HT-29 (cell line): ENCODE results near the gene SLITRK5. TPM values are rescaled to one million over a fixed set of nuclear protein-coding genes. Genes with fewer than 3 reads are reported as not detected.

ENCODE experiments used
- DNase-seq: peaks from one replicate; pipeline ENCODE4 v3.0.0-alpha.2; 2015; ENCODE audit warnings: low spot score
- total RNA-seq: library from RNA; depleted of rRNA; stranded (reverse); fragments of >200 nt; shearing (Covaris generic); gene quantifications from 2 replicates; pipeline ENCODE4 v1.2.3, GENCODE V29; 2014; rRNA removed

The SLITRK5 gene, protein sequence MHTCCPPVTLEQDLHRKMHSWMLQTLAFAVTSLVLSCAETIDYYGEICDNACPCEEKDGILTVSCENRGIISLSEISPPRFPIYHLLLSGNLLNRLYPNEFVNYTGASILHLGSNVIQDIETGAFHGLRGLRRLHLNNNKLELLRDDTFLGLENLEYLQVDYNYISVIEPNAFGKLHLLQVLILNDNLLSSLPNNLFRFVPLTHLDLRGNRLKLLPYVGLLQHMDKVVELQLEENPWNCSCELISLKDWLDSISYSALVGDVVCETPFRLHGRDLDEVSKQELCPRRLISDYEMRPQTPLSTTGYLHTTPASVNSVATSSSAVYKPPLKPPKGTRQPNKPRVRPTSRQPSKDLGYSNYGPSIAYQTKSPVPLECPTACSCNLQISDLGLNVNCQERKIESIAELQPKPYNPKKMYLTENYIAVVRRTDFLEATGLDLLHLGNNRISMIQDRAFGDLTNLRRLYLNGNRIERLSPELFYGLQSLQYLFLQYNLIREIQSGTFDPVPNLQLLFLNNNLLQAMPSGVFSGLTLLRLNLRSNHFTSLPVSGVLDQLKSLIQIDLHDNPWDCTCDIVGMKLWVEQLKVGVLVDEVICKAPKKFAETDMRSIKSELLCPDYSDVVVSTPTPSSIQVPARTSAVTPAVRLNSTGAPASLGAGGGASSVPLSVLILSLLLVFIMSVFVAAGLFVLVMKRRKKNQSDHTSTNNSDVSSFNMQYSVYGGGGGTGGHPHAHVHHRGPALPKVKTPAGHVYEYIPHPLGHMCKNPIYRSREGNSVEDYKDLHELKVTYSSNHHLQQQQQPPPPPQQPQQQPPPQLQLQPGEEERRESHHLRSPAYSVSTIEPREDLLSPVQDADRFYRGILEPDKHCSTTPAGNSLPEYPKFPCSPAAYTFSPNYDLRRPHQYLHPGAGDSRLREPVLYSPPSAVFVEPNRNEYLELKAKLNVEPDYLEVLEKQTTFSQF
- not detected in 2 replicates for total RNA-seq

GRCh38 chr13:87671031-87671752, at the start of gene SLITRK5:
TSS of gene SLITRK5 (plus strand) at chr13:87671371. CDS start at chr13:87675389, 4,018 bp downstream.
- no peak for DNase-seq

- DNase-seq: no peak
These were observed 48.2 kb upstream of the SLITRK5 start for GRCh38 chr13:87622971-87623370.

- no peak for DNase-seq
These were observed 14.9 kb upstream of the SLITRK5 start for GRCh38 chr13:87656306-87656705.

DNA sequence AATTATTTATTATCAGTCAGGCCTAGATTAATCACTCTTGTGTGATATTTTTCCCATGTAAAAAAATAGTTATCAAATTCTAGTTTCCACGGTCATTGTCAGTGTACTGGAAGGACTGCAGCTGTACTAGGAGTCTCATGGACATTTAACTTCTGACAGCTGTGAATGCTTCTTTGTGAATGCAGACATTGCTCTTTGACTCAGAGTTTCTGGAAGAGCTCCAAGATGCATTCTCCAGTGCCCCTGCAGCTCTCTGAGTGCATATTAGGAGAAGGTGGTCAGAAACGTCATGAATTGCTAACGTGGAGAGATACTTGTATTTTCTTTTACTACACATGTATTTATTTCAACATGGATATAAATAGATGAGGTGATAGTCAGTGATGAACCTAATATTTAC, 9.7 kb upstream of the SLITRK5 start:
- DNase-seq: no peak

- DNase-seq: no peak
These were observed 4.3 kb upstream of the SLITRK5 start for GRCh38 chr13:87666831-87667230.

DNA sequence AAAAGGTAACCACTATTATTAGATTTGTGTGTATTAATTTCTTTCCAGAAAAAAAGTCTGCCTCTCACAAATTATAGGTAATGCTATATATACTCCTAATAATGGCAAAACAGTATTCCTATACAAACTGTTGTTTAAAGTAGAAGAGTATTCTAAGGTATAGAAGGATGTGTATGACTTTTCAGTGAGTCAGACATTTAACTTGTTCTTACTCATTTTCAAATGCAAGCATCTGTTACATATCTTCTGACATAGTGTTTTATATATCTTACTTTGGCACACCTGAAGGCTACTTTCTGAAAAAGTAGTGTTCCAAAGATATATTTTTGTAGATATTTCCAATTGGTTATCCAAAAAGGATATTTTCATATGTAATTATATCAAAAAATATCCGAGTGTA, 3.5 kb upstream of the SLITRK5 start:
- no peak for DNase-seq

DNA sequence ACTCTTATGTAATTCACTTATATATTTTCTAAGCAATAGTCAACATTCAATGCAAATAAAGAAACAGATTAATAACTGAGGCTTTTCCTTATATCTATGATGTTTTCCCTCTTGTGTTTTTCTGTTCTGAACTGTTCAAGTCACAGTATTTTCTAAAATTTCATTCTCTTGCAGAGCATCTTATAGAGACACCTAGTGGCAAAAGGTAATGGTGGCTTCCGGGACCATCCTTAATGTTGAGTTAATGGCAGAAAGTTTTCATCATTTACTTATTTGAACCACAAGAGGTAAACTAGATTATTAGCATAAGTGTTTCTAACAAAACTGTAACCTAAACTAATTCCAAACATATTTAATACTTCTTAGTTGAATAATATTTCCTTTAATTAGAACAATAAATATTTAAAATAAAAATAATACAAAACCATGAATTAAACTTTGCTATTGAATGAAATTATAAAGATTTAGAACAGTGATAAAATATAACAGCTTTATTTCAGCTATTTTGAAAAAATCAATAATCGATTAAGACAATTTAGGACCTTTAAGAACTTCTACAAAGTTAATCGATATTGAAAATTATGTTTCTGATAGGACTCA, 1.7 kb upstream of the SLITRK5 start:
- peak; percentile 63 for DNase-seq

DNA sequence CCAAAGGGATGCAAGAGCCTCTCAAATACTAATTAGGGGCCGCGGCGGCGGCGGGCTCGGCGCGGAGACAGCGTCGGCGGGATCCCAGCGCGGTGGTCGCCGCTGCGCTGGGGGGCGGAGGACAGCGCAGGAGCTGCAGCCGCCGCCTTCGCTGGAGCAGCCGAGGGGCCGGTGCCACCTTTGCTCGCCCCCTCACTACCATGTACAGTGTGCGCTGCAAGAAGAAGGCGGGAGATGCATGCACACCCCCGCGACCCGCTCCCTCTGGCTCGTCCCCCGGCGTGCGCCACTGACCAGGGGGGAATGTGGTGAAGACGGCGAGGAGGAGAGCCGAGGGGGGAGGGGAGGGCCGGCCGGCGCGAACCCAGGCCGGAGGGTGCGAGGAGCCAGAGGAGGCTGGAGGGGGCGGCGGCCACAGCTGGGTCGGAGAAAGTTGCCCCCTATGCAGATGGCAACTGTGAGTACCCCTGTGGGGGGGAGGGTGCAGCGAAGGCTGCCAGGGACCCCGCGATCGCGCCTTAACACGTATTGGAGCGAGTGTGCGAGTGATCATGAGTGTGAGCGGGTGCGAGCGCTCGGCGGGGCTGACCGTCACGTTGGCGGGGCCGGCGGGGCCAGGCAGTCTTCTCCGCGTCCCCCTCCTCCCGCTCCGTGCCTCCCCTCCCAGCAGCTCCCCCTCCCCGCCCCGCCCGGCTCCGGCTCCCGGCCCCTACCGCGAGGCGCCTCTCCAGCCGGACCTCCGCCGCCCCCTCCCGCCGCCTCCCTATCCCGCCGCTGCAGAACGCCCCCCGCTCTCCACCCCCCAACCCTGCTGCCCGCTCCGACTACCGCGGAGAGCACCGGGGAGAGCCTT, 808 bp downstream of the SLITRK5 start:
- DNase-seq: no peak

GRCh38 chr13:87674247-87674738, 3.1 kb downstream of the SLITRK5 start:
- DNase-seq: no peak

- no peak for DNase-seq
These were observed 4.7 kb downstream of the SLITRK5 start for GRCh38 chr13:87675851-87676250.

GRCh38 chr13:87676254-87677042, 5.3 kb downstream of the SLITRK5 start:
- no peak for DNase-seq

DNA sequence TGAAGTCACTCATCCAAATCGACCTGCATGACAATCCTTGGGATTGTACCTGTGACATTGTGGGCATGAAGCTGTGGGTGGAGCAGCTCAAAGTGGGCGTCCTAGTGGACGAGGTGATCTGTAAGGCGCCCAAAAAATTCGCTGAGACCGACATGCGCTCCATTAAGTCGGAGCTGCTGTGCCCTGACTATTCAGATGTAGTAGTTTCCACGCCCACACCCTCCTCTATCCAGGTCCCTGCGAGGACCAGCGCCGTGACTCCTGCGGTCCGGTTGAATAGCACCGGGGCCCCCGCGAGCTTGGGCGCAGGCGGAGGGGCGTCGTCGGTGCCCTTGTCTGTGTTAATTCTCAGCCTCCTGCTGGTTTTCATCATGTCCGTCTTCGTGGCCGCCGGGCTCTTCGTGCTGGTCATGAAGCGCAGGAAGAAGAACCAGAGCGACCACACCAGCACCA, 5.9 kb downstream of the SLITRK5 start:
- DNase-seq: no peak

DNA sequence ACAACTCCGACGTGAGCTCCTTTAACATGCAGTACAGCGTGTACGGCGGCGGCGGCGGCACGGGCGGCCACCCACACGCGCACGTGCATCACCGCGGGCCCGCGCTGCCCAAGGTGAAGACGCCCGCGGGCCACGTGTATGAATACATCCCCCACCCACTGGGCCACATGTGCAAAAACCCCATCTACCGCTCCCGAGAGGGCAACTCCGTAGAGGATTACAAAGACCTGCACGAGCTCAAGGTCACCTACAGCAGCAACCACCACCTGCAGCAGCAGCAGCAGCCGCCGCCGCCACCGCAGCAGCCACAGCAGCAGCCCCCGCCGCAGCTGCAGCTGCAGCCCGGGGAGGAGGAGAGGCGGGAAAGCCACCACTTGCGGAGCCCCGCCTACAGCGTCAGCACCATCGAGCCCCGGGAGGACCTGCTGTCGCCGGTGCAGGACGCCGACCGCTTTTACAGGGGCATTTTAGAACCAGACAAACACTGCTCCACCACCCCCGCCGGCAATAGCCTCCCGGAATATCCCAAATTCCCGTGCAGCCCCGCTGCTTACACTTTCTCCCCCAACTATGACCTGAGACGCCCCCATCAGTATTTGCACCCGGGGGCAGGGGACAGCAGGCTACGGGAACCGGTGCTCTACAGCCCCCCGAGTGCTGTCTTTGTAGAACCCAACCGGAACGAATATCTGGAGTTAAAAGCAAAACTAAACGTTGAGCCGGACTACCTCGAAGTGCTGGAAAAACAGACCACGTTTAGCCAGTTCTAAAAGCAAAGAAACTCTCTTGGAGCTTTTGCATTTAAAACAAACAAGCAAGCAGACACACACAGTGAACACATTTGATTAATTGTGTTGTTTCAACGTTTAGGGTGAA, 6.6 kb downstream of the SLITRK5 start:
- DNase-seq: no peak

- no peak for DNase-seq
These were observed 7.2 kb downstream of the SLITRK5 start for GRCh38 chr13:87678372-87678752.

- peak; percentile 55 for DNase-seq
These were observed 9.1 kb downstream of the SLITRK5 start for GRCh38 chr13:87680298-87680697.

DNA sequence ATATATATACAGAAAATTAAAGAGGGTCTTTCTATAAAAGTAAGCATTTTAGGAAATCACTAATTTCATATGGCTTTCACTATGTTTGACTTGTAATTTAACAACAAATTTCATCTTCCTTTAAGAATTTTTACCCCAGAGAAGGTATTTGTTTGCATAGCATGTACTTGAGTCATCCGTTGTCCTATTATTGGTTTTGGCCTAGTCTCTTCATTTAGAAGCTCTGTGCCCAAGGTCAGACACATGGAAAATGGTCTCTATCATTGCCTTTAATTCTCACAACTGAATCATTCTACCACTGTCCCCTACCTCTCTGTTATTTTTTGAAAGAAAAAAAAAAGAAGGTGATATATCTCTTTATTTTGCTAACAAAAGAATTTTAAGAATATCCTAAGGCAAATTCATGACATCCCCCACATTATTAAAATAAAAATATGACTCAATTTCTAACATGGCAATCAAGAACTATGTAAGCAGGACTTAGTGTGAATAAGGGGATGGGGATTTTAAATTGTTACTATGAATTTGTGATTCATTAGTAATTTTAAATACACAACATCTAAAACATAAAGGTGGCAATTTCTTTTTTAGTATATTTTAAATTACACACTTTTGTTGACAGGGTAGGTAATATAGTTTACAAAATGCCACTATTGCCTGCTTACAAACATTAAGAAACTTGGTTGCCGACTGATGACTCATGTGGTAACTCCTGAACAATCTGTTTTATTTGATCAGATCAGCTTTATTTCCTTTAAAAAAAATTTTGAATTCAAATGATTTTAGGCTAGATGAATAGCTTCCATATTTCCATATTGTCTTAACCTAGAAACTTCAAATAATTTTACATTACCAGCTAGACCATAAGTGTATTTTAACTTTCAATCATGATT, 13.9 kb downstream of the SLITRK5 start:
- no peak for DNase-seq

DNA sequence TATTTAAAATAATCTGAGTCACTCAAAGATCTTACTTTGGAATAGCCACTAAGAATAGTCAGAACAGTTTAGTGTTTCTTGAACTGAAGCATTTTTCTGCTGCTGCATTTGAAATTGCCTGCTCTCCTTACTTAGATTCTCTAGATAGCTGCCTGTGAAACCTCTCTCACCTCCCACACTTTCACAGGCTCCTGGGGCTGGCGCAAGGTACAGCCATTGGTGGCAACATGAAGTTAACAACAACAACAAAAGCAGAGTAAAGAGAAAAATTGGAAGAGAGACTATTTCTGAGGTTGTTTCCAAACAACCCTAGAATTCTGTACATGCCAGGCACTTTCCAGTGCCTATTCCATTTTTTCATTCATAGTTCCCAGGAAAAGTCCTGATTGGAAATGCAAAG, 25.3 kb downstream of the SLITRK5 start:
- no peak for DNase-seq
